Natural killer cell (primary cell): ENCODE data around the gene TBC1D21. TPM values are rescaled to one million over a fixed set of nuclear protein-coding genes. Genes with fewer than 3 reads are reported as not detected.

ENCODE experiments used
- ATAC-seq, 3 donors: fragments of 150-1000 bp in 2 of 3; fragments of 200-7000 bp in 1 of 3; cut with Tn5 transposase; 1 replicate in 1 of 3; 2 replicates in 2 of 3; pipeline ENCODE4 v1.10.0; 2021; ENCODE audit warnings: mild to moderate bottlenecking in 2 of 3, moderate library complexity in 2 of 3
- DNase-seq, 2 donors: peaks; one replicate each; pipeline versions ENCODE4 v3.0.0 to v3.0.0-alpha.2; 2013 to 2021; ENCODE audit warnings: mixed read lengths in 1 of 2
- H3K27ac ChIP-seq: one replicate; pipeline ENCODE4 v1.5.1; 2013; ENCODE audit warnings: mild to moderate bottlenecking, low read length
- H3K27me3 ChIP-seq: one replicate; pipeline ENCODE4 v1.6.1; 2013; ENCODE audit warnings: low read length; ENCODE audit not compliant: control insufficient read depth, insufficient read depth
- H3K36me3 ChIP-seq: one replicate; pipeline ENCODE4 v1.6.1; 2013; ENCODE audit warnings: low read length; ENCODE audit not compliant: control insufficient read depth, insufficient read depth
- H3K4me1 ChIP-seq: one replicate; pipeline ENCODE4 v1.6.1; 2013; ENCODE audit warnings: low read length; ENCODE audit not compliant: control insufficient read depth, insufficient read depth
- H3K4me3 ChIP-seq: one replicate; pipeline ENCODE4 v1.5.1; 2013; ENCODE audit warnings: low read length
- H3K9me3 ChIP-seq: one replicate; pipeline ENCODE4 v1.6.1; 2013; ENCODE audit warnings: low read length; ENCODE audit not compliant: control insufficient read depth, insufficient read depth
- H3K27ac Mint-ChIP-seq, 2 donors: one replicate each; pipeline ENCODE4 v1.8.0; 2022; ENCODE audit warnings: mild to moderate bottlenecking in 2 of 2, mixed read lengths in 2 of 2, moderate library complexity in 1 of 2
- H3K27me3 Mint-ChIP-seq, 2 donors: one replicate each; pipeline ENCODE4 v1.8.0; 2022; ENCODE audit warnings: low read depth in 2 of 2, mixed read lengths in 2 of 2
- H3K36me3 Mint-ChIP-seq: one replicate; pipeline ENCODE4 v1.8.0; 2022; ENCODE audit warnings: mixed read lengths
- H3K4me1 Mint-ChIP-seq, 2 donors: one replicate each; pipeline ENCODE4 v1.8.0; 2022; ENCODE audit warnings: mixed read lengths in 2 of 2
- H3K4me3 Mint-ChIP-seq: one replicate; pipeline ENCODE4 v1.8.0; 2022; ENCODE audit warnings: mild to moderate bottlenecking, moderate library complexity, mixed read lengths
- H3K9me3 Mint-ChIP-seq, 2 donors: one replicate each; pipeline ENCODE4 v1.8.0; 2022; ENCODE audit warnings: mixed read lengths in 2 of 2
- CTCF ChIP-seq: fragments of 200-600 bp; IDR thresholded peaks from one replicate; pipeline ENCODE4 v1.8.0; 2022; ENCODE audit warnings: antibody characterized with exemption
- WGBS: methylation state at CpG from one replicate; pipeline ENCODE4 v1.1.7; 2013; ENCODE audit warnings: missing lambda C conversion rate; ENCODE audit not compliant: insufficient coverage; 5-methylcytosine and 5-hydroxymethylcytosine counted together
- intact Hi-C: fragments of 100-400 bp; cut with micrococcal nuclease; formaldehyde crosslinking; loops from one replicate; pipeline ENCODE4 v1.14.2; 2022
- total RNA-seq, 4 donors: library from RNA; stranded (reverse); fragments of 120-200 nt in 1 of 4; gene quantifications; one replicate each; pipeline versions ENCODE4 v1.2.3 to v1.2.4, GENCODE V29; 2013 to 2022

Gene TBC1D21
- total RNA-seq, 3 donors from 2014 or later (not counting 1 experiment from before 2014, with no cell fraction given), result not detected

- no peak for DNase-seq
- no peak for TF ChIP-seq CTCF
- Histone ChIP-seq H3K4me1 (no peaks in the 10 kb centered on the region), H3K27me3 (no peaks in the 10 kb centered on the region), H3K27ac (no peak overlapping the region), H3K36me3 (no peaks in the 10 kb centered on the region), H3K9me3 (no peaks in the 10 kb centered on the region), H3K4me3 (no peak overlapping the region)
- H3K36me3 Mint-ChIP-seq, result no peaks in the 10 kb centered on the region
- intact Hi-C loops, result no loop called here
- H3K27me3 Mint-ChIP-seq, result peaks cover 7 to 13% of the 10 kb centered on the region in 2 donors
- 87% methylated on average over 4 of the region's 4 CpGs for WGBS
- no peak overlapping the region for H3K27ac Mint-ChIP-seq
- no peaks in the 10 kb centered on the region for H3K4me1 Mint-ChIP-seq
- H3K4me3 Mint-ChIP-seq, result no peak overlapping the region
- H3K9me3 Mint-ChIP-seq, result no peaks in the 10 kb centered on the region
- ATAC-seq, result no peak
Observed at GRCh38 chr15:73906346-73907034, 33.1 kb downstream of the TBC1D21 start.

GRCh38 chr15:73907035-73907408, 33.7 kb downstream of the TBC1D21 start:
- no peak overlapping the region for H3K4me3 ChIP-seq
- H3K27ac ChIP-seq, result no peak overlapping the region
- no peaks in the 10 kb centered on the region for H3K36me3 ChIP-seq
- H3K27me3 ChIP-seq, result no peaks in the 10 kb centered on the region
- no peaks in the 10 kb centered on the region for H3K4me1 Mint-ChIP-seq
- no peak for TF ChIP-seq CTCF
- peaks cover 7 to 13% of the 10 kb centered on the region in 2 donors for H3K27me3 Mint-ChIP-seq
- ATAC-seq (no peak), DNase-seq (no peak)
- no peaks in the 10 kb centered on the region for H3K36me3 Mint-ChIP-seq
- intact Hi-C loops, result no loop called here
- H3K9me3 Mint-ChIP-seq, result no peaks in the 10 kb centered on the region
- WGBS, result 22% methylated on average over 2 of the region's 2 CpGs
- H3K27ac Mint-ChIP-seq, result no peak overlapping the region
- H3K9me3 ChIP-seq, result no peaks in the 10 kb centered on the region
- no peak overlapping the region for H3K4me3 Mint-ChIP-seq
- H3K4me1 ChIP-seq, result no peaks in the 10 kb centered on the region

- Mint-ChIP-seq H3K4me1 (peaks cover 0 to 3% of the 10 kb centered on the region in 2 donors), H3K4me3 (no peak overlapping the region), H3K27me3 (peaks cover 7 to 11% of the 10 kb centered on the region in 2 donors), H3K9me3 (no peaks in the 10 kb centered on the region), H3K36me3 (no peaks in the 10 kb centered on the region), H3K27ac (no peak overlapping the region)
- no peak overlapping the region for H3K4me3 ChIP-seq
- intact Hi-C loops, result loop anchor here (1.0 kb wide), 1 partner anchor 34 kb away; no protein-coding TSS in a partner anchor
- ATAC-seq (peak; percentile 91 to 99 (median 92)), DNase-seq (peak; percentile 66 to 83)
- H3K36me3 ChIP-seq, result no peaks in the 10 kb centered on the region
- H3K27me3 ChIP-seq, result no peaks in the 10 kb centered on the region
- H3K4me1 ChIP-seq, result no peaks in the 10 kb centered on the region
- H3K27ac ChIP-seq, result no peak overlapping the region
- peak; percentile 80 for TF ChIP-seq CTCF
- no peaks in the 10 kb centered on the region for H3K9me3 ChIP-seq
- WGBS, result 20% methylated on average over 7 of the region's 7 CpGs
Observed at GRCh38 chr15:73908030-73908821, 34.9 kb downstream of the TBC1D21 start.
